GM19463 (cell line): ENCODE measurements around the gene TSSK6.

ENCODE experiments used
- ATAC-seq: cut with Tn5 transposase; IDR thresholded peaks from one replicate; pipeline ENCODE4 v1.9.1; 2021; ENCODE audit warnings: mild to moderate bottlenecking, moderate library complexity; ENCODE audit not compliant: unreplicated experiment

The TSSK6 gene

GRCh38 chr19:19544954-19545591 lies 29.7 kb upstream of the TSSK6 start:
- ATAC-seq: no peak

DNA sequence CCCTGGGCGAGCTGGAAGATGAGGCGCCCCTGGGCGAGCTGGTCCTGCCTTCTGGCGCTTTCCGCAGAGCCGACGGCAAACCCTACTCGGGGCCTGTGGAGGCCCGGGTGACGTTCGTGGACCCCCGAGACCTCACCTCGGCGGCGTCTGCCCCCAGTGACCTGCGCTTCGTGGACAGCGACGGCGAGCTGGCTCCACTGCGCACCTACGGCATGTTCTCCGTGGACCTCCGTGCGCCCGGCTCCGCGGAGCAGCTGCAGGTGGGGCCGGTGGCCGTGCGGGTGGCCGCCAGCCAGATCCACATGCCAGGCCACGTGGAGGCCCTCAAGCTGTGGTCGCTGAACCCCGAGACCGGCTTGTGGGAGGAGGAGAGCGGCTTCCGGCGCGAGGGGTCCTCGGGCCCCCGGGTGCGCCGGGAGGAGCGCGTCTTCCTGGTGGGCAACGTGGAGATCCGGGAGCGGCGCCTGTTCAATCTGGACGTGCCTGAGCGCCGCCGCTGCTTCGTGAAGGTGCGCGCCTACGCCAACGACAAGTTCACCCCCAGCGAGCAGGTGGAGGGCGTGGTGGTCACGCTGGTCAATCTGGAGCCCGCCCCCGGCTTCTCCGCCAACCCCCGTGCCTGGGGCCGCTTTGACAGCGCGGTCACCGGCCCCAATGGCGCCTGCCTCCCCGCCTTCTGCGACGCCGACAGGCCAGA lies 29.1 kb upstream of the TSSK6 start:
- no peak for ATAC-seq

DNA sequence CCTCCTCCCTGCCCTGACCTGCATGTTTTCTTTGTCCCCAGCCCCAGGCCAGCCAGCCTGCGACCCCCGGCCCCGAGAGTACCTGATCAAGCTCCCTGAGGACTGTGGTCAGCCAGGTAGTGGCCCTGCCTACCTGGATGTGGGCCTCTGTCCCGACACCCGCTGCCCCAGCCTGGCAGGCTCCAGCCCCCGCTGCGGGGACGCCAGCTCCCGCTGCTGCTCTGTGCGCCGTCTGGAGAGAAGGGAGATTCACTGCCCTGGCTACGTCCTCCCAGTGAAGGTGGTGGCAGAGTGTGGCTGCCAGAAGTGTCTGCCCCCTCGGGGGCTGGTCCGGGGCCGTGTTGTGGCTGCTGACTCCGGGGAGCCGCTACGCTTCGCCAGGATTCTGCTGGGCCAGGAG lies 28.3 kb upstream of the TSSK6 start:
- ATAC-seq: no peak

DNA sequence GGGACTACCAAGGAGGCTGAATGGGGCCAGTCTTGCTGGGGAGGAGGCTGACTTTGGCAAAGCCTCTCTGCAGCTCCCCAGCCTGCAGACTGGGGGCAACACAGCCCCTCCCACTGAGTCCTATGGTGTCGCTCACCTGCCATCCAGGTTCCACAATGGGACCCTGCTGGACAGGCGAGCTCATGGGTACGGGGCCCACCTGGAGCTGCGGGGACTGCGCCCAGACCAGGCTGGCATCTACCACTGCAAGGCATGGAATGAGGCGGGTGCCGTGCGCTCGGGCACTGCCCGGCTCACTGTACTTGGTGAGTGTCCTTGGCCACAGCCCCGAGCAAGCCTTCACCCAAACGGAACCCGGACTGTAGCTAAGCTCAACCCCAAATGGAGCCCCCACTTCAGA lies 27.8 kb upstream of the TSSK6 start:
- ATAC-seq: no peak

DNA sequence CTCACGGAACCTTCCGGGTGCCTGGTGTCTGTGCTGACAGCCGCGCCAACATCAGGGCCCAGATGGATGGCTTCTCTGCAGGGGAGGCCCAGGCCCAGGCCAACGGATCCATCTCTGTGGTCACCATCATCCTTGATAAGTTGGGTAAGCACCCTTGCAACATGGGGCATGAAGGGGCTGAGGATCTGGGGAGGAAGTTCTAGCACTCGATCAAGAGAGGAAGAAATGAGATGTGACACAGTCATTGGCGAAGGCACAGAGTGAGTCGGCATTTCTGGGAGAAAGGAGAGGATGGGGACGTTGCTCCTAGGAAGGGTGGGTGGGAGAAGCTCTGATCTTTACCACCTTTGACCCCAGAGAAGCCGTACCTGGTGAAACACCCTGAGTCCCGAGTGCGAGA lies 27.2 kb upstream of the TSSK6 start:
- no peak for ATAC-seq

- no peak for ATAC-seq
Observed at GRCh38 chr19:19541616-19542015, 26.3 kb upstream of the TSSK6 start.

- ATAC-seq: no peak
Observed at GRCh38 chr19:19540715-19541515, 25.6 kb upstream of the TSSK6 start.

- no peak for ATAC-seq
Observed at GRCh38 chr19:19540064-19540714, 24.8 kb upstream of the TSSK6 start.

- ATAC-seq: no peak
Observed at GRCh38 chr19:19539698-19540063, 24.3 kb upstream of the TSSK6 start.

DNA sequence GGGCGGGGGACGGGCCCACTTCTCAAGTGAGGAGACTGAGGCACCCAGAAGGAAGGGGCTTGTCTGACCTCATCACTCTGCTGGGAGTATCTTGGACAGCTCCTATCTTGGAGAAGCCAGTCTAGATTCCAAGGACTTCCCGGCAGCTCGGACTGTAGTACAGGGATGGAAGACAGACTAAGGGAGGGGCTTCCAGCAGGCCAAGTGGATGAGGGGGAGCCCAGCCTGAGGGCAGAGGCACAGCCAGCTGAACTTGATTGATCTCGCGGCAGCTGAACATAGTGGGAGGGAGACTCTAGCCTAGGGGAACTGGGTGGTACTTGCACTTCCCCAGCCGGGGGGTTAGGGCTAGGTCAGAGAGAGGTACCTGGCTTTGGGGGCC lies 23.4 kb upstream of the TSSK6 start:
- ATAC-seq: no peak

DNA sequence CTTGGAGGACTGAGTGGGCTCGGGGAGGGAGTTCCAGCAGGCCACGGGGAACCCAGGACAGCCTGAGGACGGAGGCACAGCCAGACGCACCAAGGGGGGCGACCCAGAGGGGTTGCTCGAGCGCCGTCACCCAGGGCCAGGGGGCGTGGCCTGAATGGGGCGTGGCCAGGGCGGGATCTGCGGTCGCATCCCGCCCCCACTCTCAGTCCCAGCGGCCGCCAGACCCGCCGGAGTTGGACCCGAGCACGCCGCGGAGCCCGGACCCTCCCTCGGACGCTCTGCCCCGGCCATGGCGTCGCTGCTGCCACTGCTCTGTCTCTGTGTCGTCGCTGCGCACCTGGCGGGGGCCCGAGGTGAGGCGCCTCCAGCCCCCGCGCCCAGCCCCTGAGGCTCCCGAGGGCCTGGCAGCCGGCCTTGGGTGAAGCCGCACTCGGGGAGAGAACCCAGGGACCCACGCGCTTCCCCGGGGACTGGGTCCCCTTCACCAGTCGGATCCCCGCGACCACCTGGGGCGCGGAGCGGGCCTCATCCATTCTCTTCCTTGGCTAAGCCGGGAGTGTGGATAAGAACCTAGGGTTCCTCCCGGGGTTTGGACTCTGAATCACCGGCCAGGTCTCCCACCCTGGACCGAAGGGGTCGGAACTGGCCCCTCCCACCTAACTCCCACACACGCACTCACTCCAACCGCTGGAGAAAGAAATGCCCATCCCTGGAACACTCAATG lies 22.9 kb upstream of the TSSK6 start, which contains the start of gene CILP2:
Gene CILP2 (plus strand): TSS at position 205 of the 724 bp plus-strand sequence. CDS start 85 bp downstream, at position 290.
- ATAC-seq: no peak

DNA sequence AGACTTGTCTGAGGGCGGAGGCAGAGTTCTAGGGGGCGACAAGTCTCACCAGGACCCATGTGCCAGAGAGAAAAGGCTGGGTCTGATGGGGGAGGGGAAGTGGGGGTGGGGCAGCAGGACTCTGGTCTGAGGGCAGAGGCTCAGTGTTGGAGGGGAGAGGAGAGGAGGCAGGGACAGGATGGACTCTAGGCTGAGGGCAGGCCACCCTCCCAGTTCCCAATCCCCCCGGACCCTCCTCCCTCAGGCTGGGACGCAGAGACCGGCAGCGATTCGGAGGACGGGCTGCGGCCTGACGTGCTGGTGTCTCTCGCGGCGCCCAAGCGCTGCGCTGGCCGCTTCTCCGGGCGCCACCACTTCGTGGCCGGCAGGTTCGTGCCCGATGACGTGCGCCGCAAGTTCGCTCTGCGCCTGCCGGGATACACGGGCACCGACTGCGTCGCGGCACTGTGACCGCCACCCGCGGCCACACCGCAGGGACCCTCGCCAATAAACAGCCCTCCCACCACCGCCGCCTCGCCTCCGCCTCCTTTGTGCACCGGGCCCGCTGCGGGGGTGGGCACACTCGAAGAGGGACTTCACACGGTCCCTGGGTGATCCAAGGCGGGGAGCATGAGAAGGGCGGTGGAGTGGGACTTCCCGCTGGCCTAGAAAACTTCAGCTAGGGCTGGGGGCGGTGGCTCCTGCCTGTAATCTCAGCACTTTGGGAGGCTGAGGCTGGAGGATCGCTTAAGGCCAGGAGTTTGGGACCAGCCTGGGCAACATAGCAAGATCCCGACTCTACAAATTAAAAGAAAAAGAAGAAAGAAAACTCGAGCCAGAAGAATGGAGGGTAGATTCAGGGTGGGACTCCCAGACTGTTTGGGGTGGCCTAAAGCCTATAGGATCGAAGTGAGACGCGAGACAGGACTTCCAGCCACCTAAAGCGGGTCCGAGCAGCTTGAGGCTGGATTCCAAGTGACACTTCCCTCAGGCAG lies 22.0 kb upstream of the TSSK6 start:
- no peak for ATAC-seq

DNA sequence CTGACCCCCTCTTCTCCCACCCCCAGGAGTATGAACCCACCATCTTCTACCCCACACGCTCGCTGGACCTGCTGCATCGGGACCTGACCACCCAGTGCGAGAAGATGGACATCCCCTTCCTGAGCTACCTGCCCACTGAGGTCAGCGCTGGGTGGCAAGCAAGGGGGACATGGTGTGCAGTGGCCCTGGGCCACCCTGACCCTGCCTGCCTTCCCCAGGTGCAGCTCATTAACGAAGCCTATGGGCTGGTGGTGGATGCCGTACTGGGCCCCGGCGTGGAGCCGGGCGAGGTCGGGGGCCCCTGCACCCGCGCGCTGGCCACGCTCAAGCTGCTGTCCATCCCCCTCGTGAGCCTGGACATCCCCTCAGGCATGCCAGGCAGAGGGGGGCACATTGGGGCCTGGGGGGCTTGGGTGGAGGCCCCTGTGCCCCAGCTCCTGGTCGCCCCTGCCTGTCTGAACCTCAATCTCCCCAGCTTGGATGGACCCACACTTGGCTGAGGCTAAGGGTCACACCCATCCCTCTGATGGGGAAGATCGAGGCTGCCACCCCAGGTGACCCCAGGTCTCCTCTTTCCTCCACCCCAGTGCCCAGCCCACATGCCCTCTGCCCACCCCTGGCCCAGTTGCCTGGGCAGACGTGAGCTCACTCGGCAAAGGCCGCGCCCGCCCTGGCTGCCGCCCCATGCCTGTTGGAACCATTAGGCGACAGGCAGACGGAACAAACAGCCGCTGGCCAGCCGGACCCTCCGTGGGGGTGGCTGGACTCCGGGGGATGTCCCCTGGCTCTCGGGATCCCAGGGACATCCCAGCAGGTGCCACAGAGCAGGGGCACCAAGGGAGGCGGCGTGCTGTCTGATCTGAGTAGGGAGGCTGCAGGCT lies 20.2 kb upstream of the TSSK6 start:
- no peak for ATAC-seq

GRCh38 chr19:19534556-19535265 lies 19.4 kb upstream of the TSSK6 start:
- no peak for ATAC-seq

DNA sequence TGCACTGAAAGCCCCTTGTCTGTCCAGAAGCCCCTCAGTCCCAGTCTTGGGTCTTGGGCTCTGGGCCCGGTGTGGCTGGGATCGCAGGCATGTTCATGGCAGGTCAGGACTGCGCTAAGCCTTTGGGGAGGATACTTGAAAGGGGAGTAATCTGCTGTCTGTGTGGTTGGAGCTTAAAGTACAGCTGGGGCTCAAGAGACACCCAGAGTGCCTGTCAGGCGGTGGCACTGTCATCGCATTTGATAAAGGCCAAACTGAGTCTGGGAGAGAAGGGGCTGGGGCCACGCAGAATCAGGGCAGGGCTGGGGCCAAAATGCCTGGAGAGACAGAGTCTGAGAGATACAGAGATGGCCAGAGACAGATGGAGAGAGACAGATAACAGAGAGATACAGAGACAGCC lies 18.5 kb upstream of the TSSK6 start:
- ATAC-seq: no peak

DNA sequence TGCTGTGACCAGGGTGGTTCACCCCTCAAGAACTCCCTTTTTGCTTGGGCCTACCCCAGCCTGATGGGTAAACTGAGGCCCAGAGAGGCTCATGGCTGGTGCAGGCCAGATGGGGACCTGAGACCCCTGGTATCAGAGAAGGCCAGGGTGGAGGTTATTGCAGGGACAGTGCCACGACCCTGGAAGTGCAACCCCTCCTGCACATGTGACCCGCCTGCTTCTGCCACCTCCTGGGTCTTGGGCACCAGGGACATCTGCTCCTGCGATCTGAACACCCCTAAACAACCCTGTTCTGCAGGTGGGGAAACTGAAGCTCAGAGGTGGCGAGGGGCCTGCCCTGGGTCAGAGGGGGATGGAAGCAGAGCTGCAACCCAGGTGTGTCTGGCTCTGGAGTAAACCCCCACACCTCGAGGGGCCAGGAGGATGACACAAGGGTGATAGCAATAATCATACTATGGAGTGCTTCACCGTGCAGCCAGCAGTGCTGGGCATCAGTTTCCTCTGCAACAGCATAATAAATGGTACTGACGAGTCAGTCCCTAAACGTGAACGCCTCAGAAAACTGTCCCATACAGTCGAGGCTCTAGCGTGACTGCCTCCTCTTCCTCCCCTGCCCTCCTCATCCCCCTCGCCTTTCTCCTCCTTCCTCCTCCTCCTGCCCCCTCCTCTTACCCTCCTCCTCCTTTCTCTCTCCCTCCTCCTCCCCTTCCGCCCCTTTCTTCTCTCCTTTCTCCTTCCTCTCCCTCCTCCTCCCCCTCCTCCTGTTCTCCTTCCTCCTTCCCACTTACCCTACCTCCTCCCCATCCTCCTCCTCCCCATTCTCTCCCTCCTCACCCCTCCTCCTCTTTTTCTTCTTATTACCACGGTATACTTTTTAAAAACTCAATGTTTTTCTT lies 17.7 kb upstream of the TSSK6 start:
- ATAC-seq: no peak
